Mucosa of stomach (tissue), 1 donor: ENCODE measurements around the gene GIPC3.

ENCODE experiments used
- H3K27me3 ChIP-seq: one replicate; pipeline ENCODE4 v1.7.0; 2013; ENCODE audit warnings: mild to moderate bottlenecking, low read length; ENCODE audit not compliant: control insufficient read depth, insufficient read depth
- H3K36me3 ChIP-seq: one replicate; pipeline ENCODE4 v1.7.0; 2013; ENCODE audit warnings: low read length; ENCODE audit not compliant: control insufficient read depth, insufficient read depth
- H3K4me1 ChIP-seq: one replicate; pipeline ENCODE4 v1.7.0; 2013; ENCODE audit warnings: mild to moderate bottlenecking, low read length; ENCODE audit not compliant: control insufficient read depth, insufficient read depth
- H3K4me3 ChIP-seq: one replicate; pipeline ENCODE4 v1.7.0; 2013; ENCODE audit warnings: low read length
- H3K9ac ChIP-seq: one replicate; pipeline ENCODE4 v1.7.0; 2013; ENCODE audit warnings: mild to moderate bottlenecking, low read length, moderate library complexity
- H3K9me3 ChIP-seq: one replicate; pipeline ENCODE4 v1.7.0; 2013; ENCODE audit warnings: mild to moderate bottlenecking, low read length, moderate library complexity; ENCODE audit not compliant: control insufficient read depth
- donor health status: Pancreatic carcinoma.

The GIPC3 gene

DNA sequence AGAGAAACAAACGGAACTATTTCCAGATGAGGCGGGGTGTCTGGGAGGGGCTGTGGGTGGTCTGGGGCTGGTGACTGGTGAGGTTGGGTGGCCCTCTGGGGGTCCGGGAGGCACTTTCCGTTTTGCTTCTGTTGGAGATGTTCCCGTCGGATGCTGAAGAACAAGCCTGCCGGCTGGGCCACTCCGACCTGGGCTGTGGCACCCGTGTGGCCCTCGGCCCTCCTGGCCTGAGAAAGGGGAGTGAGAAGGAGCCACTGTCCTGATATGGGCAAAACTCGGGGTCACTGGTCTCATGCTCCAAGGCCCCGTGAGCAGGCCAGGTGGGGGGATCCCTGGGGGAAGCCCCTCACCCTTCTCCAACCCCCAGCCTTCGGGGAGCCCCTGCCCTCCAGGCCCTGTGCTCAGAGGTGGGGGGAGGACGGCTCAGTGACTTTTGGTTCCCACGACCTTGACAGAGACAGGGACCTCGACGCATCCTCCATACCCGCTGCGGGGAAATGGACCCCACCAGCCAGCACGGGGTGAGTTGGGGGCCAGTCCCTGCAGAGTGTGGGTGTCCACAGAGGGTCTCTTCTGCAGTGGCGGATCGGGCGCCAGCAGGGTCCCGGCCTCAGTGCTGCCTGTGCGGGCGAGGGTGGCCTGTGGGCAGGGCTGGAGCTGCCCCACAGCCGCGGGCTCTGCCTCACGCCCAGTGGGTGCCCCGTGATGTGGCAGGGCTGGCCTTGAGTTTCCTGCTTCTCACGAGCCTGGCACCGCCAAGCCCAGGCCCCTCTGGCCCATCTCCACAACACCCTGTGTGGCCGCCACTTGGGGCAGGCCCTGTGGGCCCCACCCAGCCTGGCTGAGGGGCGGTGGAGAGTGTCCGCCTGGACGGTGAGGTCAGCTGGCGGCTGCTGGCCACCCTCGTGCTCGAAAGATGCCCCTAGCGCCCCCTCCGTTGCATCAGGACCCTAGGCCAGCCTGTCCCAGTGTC lies 25.8 kb downstream of the GIPC3 start:
- no peaks in the 10 kb centered on the region for H3K36me3 ChIP-seq
- H3K27me3 ChIP-seq = peaks cover 5% of the 10 kb centered on the region
- H3K9ac ChIP-seq = no peak overlapping the region
- H3K4me1 ChIP-seq = peaks cover 20% of the 10 kb centered on the region
- no peaks in the 10 kb centered on the region for H3K9me3 ChIP-seq
- no peak overlapping the region for H3K4me3 ChIP-seq

DNA sequence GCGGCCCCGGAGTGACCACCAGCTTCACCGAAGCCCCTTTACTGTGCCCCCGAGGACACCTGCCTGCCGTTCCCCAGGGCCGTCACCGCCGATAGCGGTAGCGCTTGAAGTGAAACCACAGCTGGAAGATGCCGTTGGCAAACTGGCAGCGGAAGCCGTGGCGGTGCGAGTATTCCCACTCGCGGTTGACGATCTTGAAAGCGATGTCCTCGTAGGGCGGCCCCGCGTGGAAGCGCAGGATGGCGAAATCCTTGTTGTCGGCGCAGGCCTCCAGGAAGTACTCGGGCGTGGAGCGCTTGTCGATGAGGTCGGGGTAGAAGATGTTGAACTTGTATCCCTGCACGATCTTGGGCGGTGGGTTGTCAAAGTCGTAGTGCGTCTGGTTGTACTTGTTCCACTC lies 26.6 kb downstream of the GIPC3 start:
- Histone ChIP-seq H3K4me3 (no peak overlapping the region), H3K9ac (no peak overlapping the region), H3K36me3 (no peaks in the 10 kb centered on the region), H3K27me3 (peaks cover 5% of the 10 kb centered on the region), H3K9me3 (no peaks in the 10 kb centered on the region), H3K4me1 (peaks cover 12% of the 10 kb centered on the region)

DNA sequence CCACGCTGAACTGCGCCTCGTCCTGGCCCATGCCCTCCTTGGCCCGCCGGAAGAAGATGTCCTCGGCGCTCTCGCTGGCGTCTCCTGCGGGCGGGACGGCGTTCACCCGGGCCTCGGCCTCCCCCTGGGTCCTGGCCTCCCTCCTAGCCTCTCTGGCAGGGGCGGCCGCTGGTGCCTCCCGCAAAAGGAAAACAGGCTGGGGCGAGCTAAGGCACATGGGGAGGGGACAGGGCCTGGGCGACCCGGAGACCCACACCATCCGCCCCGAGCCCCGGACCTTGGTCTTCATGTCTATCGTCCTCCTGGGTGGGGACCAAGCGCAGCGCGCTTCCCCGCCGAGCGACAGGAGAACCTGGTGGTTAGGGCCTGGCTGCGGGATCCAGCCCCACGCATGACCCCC lies 27.1 kb downstream of the GIPC3 start:
- Histone ChIP-seq H3K36me3 (no peaks in the 10 kb centered on the region), H3K4me3 (no peak overlapping the region), H3K9ac (no peak overlapping the region), H3K4me1 (peaks cover 7% of the 10 kb centered on the region), H3K9me3 (no peaks in the 10 kb centered on the region), H3K27me3 (peaks cover 5% of the 10 kb centered on the region)

DNA sequence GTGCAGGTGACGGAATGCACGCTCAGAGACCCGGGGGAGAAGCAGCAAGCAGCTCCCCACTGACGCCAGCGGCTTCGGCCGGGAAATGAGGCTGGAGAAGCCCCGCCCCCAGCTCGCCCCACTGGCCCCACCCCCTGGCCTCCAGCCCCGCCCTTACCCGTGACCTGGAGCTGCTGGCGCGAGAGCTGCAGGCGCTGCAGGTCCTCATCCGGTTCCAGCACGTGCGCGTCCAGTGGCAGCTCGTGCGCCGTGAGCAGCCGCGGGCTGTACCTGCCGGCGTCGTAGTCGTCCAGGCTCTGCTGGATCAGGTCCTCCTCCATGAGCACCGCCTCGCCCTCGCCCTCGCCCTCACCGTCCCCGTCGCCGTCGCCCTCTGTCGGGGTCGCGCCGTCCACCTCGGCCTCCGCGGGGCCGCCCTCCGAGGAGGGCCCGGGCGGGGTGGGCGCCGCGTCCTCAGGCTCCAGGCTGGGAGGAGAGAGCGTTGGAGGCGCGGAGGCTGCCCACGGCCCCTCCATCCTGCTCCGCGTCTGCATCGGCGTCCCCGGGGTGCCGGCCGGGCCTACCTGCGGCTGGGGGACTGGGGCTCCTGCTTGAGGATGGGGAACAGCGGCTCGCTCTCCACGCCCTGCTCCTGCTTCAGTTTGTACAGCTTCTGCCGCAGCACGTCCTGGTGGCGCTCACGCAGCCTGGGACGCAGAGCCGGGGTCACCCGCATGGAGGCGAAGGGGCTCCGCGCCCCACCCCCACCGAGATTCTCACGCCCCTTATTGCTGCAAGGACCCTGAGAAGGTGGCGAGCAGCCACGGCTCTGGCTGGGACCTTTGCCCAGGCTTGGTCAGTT lies 27.8 kb downstream of the GIPC3 start:
- no peaks in the 10 kb centered on the region for H3K4me1 ChIP-seq

DNA sequence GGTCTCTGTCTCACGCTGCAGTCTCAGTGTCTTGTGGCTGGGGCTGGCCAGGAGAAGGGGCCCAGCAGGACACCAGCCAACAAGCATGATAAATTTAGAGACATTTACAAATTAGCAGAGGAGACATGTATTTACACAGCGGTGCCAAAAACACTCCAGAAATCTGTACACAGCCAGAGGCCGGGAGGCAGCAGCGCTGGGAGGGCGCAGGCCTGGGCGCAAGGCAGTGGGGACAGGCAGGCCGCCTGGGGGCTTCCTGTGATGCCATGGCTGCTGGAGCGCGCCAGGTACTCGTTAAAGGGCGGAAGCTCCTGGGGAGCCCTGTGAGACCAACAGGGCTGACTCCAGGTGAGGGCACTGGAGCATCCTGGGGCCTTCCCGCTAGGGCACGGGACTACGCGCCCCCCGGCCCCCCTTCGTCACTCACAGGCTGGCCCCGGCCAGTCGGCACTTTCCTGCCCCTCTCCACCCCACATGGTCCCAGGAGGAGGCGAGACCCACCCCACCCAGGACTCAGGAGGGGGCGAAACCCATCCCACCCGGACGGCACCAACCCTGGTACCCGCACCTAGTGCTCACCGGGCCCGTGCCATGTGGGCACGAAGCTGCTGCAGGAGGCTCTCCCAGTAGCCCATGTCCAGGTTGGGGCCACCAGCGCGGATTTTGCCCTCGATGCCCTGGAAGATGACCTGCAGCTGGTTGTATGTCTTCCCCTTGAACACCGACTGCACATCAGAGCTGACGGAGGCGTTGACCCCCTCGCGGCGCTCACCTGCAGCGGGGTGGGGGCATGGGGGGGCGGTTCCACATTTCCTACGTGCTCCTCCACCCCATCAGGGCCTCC lies 28.8 kb downstream of the GIPC3 start:
- Histone ChIP-seq H3K4me3 (no peak overlapping the region), H3K9ac (no peak overlapping the region), H3K27me3 (no peaks in the 10 kb centered on the region), H3K36me3 (no peaks in the 10 kb centered on the region), H3K4me1 (no peaks in the 10 kb centered on the region), H3K9me3 (no peaks in the 10 kb centered on the region)

More for the DNA sequence above, 27.8 kb downstream of the GIPC3 start:
- H3K9me3 ChIP-seq = no peaks in the 10 kb centered on the region
- peaks cover 1% of the 10 kb centered on the region for H3K27me3 ChIP-seq
- H3K9ac ChIP-seq = no peak overlapping the region
- H3K36me3 ChIP-seq = no peaks in the 10 kb centered on the region
- no peak overlapping the region for H3K4me3 ChIP-seq

DNA sequence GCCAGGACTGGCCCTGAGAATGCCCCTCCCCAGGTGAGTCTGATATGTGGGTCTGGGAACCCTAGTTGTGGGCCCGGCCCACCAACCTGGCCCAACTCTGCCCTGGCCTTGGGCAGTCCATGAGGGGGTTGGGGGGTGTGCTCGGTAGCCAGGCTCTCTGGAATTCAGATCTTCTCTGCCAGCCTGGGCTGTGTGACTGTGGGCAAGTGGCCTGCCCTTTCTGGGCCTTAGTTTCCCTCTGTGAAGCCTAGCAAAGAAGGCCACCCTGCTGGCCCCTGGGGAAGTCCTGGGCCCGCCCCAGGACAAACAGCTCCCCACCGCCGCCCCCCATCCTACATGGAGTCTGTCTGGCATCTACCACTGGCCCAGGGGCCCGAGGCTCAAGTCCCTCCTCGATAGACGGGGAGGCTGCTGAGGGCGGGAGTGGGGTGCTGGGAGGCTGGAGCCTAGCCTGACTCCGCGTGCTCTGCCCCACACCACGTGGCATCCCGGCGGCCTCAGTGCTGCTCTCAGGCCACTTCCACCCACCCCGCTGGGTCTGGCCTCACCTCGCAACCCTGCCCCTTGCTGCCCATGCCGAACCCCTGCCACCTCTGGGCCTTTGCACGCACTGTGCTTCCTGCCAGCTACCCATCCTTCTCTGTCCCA lies 29.7 kb downstream of the GIPC3 start:
- Histone ChIP-seq H3K9ac (no peak overlapping the region), H3K27me3 (no peaks in the 10 kb centered on the region), H3K4me1 (no peaks in the 10 kb centered on the region), H3K9me3 (no peaks in the 10 kb centered on the region), H3K36me3 (no peaks in the 10 kb centered on the region), H3K4me3 (no peak overlapping the region)

DNA sequence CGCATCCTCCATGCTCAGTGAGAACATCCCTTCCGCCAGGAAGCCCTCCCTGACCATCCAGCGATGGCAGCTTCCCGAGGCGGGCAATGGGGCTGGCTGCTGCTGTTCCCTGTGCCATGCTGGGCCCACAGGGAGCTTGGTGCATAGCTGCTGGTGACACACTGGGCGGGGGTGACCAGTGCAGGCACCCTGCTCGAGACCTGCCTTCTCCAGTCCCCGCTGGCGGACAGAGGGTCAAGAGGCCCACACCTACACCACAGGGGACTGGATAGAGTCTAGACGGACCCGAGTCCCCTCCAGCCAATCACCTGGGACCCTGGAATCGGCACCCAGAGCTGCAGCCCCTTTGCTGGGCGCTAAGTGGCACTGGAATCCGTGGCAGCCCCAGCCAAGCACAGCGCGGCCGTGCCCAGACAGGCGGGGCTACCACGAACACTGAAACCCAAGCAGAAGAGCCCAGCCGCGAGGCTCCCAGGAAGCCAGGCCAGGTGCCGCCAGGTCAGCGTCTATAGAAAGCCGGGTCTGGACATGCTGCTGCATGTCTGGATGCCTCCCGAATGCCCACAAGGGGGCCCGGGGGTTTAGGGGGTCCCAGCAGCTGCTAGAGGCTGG lies 30.4 kb downstream of the GIPC3 start:
- H3K9me3 ChIP-seq = no peaks in the 10 kb centered on the region
- H3K36me3 ChIP-seq = no peaks in the 10 kb centered on the region
- no peaks in the 10 kb centered on the region for H3K27me3 ChIP-seq
- no peak overlapping the region for H3K4me3 ChIP-seq
- H3K9ac ChIP-seq = no peak overlapping the region
- no peaks in the 10 kb centered on the region for H3K4me1 ChIP-seq

DNA sequence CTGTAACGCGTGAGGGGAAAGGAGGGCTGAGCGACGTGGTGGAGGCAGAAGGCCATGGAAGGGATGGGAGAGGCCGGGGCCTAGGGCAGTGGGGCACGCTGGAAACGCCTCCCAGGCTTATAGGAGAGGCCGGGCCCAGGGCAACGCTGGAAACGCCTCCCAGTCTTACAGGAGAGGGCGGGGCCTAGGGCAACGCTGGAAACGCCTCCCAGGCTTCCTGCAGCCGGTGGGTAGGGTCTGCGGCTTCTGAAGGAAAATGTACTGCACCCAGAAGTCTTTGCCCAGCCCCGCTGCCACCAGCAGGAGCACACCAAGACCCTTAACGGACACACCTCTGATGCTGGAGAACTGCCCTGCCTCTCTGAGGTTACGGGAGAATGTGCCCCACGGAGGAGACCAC lies 32.2 kb downstream of the GIPC3 start:
- Histone ChIP-seq H3K4me3 (no peak overlapping the region), H3K27me3 (no peaks in the 10 kb centered on the region), H3K9me3 (no peaks in the 10 kb centered on the region), H3K9ac (no peak overlapping the region), H3K36me3 (no peaks in the 10 kb centered on the region), H3K4me1 (no peaks in the 10 kb centered on the region)

DNA sequence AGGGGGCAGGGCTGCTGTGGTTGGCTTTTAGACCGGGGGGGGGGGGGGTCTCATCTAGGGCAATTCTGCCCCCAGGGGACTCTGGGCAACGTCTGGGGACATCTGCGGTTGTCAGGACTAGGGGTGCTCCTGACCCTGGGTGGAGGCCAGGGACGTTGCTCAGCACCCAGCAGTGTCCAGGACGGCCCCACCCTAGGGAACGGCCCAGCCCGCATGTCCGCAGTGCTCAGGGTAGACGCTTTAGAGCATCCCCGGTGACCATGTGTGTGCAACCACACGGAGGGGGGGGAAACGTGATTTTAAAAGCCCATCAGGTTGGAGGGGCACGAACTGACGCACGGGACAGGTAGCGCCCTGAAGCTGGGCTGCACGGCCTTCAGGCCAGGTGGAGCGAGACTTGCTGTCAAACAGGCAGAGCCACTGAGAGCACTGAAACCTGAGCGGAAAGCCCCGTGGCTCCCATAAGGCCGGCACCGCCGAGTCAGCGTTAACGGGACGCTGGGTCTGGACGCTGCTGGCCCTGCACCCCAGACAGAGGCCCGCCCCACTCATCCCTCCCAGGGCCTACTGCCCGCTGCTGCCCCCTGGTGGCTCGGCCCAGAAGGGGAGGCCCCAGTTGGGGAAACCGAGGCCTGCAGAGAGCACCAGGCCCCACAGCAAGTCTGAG lies 33.0 kb downstream of the GIPC3 start:
- Histone ChIP-seq H3K36me3 (no peaks in the 10 kb centered on the region), H3K27me3 (no peaks in the 10 kb centered on the region), H3K9me3 (no peaks in the 10 kb centered on the region), H3K4me3 (no peak overlapping the region), H3K4me1 (no peaks in the 10 kb centered on the region), H3K9ac (no peak overlapping the region)

DNA sequence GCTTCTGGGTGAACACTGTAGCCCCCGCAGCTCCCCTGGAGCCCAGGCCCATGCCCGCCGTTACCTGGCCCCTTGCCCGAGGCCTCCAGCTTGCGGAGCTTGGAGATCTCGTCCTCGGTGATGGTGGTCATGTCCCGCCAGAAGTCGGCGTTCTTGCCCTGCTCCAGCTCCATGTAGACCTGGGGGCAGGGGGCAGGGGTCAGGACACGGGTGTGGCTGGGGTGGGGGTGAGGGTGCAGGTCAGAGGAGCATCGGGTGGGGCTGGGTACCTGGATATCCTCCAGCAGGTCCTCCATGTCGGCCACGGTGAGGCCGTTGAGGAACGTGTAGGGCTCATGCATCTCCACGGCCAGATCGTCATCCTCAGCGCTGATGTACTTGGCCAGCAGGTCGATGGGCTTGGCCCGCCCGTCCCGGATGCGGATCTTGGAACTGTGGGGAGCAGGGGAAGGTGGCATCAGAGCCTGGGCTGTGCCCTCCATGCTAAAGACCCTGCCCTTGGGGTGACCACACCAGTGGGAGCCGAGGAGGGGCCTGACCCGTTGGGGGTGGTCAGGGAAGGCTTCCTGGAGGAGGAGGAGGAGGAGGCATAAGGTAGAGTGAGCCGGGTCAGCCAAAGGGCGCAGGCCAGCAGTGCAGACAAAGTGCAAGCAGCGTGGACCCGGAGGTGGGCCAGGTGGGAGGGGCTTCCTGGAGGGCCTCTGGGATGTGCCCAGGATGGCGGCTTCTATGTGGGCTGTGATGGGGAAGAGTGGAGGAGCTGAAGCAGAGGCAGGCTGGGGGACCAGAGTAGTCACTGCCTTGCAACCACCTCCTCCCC lies 33.7 kb downstream of the GIPC3 start:
- Histone ChIP-seq H3K9me3 (no peaks in the 10 kb centered on the region), H3K9ac (no peak overlapping the region), H3K36me3 (no peaks in the 10 kb centered on the region), H3K4me1 (no peaks in the 10 kb centered on the region), H3K4me3 (no peak overlapping the region), H3K27me3 (no peaks in the 10 kb centered on the region)
